Measurements from ENCODE around the gene SEMA4D.

- no peak for TF ChIP-seq CTCF (conservative IDR thresholded peaks at IDR 0.05)
- TF ChIP-seq EZH2 (IDR thresholded peaks at IDR 0.05; ENCODE audit: low read depth): no peak
Observed at GRCh38 chr9:89539374-89539773, 41.5 kb upstream of the SEMA4D start.

All from PC-9 (cell line).